ENCODE measurements around the gene FAIM2. TPM values are rescaled to one million over a fixed set of nuclear protein-coding genes. Genes with fewer than 3 reads are reported as not detected.

The FAIM2 gene
- total and polyA plus RNA-seq, 4 donors, result 18.1 to 203 (median 130) TPM

- DNase-seq (ENCODE audit: low read depth in 4 of 6, low spot score in 6 of 6), result no peak
- Histone ChIP-seq H3K9me3 (ENCODE audit: control insufficient read depth, insufficient read depth, low read length) (no peaks in the 10 kb centered on the region), H3K27me3 (ENCODE audit: control insufficient read depth, insufficient read depth, low read length) (no peaks in the 10 kb centered on the region), H3K4me1 (ENCODE audit: control insufficient read depth, insufficient read depth, low read length) (peaks cover 7% of the 10 kb centered on the region), H3K36me3 (ENCODE audit: control insufficient read depth, insufficient read depth, low read length) (peaks cover 79% of the 10 kb centered on the region), H3K27ac (ENCODE audit: low read depth, low read length) (no peak overlapping the region), H3K4me3 (ENCODE audit: low read depth, low read length) (no peak overlapping the region)
- 67% methylated on average over 9 of the region's 10 CpGs for WGBS (ENCODE audit: insufficient coverage)
Observed at GRCh38 chr12:49892084-49892731, 11.5 kb downstream of the FAIM2 start.

GRCh38 chr12:49891476-49891875 is 12.2 kb downstream of the FAIM2 start:
- Histone ChIP-seq H3K4me1 (ENCODE audit: control insufficient read depth, insufficient read depth, low read length) (peaks cover 7% of the 10 kb centered on the region), H3K27ac (ENCODE audit: low read depth, low read length) (no peak overlapping the region), H3K9me3 (ENCODE audit: control insufficient read depth, insufficient read depth, low read length) (no peaks in the 10 kb centered on the region), H3K36me3 (ENCODE audit: control insufficient read depth, insufficient read depth, low read length) (peaks cover 77% of the 10 kb centered on the region), H3K27me3 (ENCODE audit: control insufficient read depth, insufficient read depth, low read length) (no peaks in the 10 kb centered on the region), H3K4me3 (ENCODE audit: low read depth, low read length) (no peak overlapping the region)
- WGBS (ENCODE audit: insufficient coverage), result 80% methylated on average over 6 of the region's 6 CpGs
- DNase-seq (ENCODE audit: low read depth in 4 of 6, low spot score in 6 of 6), result no peak

- Histone ChIP-seq H3K9me3 (ENCODE audit: control insufficient read depth, insufficient read depth, low read length) (no peaks in the 10 kb centered on the region), H3K4me3 (ENCODE audit: low read depth, low read length) (no peak overlapping the region), H3K4me1 (ENCODE audit: control insufficient read depth, insufficient read depth, low read length) (peaks cover 7% of the 10 kb centered on the region), H3K27me3 (ENCODE audit: control insufficient read depth, insufficient read depth, low read length) (no peaks in the 10 kb centered on the region), H3K36me3 (ENCODE audit: control insufficient read depth, insufficient read depth, low read length) (peaks cover 76% of the 10 kb centered on the region), H3K27ac (ENCODE audit: low read depth, low read length) (no peak overlapping the region)
- no peak for DNase-seq (ENCODE audit: low read depth in 4 of 6, low spot score in 6 of 6)
- 60% methylated on average over 1 of the region's 2 CpGs for WGBS (ENCODE audit: insufficient coverage)
Observed at GRCh38 chr12:49891012-49891411, 12.7 kb downstream of the FAIM2 start.

GRCh38 chr12:49890096-49890461 is 13.6 kb downstream of the FAIM2 start:
- peaks cover 2% of the 10 kb centered on the region for H3K27me3 ChIP-seq (ENCODE audit: control insufficient read depth, insufficient read depth, low read length)
- H3K36me3 ChIP-seq (ENCODE audit: control insufficient read depth, insufficient read depth, low read length), result peaks cover 74% of the 10 kb centered on the region
- no peak overlapping the region for H3K27ac ChIP-seq (ENCODE audit: low read depth, low read length)
- peaks cover 3% of the 10 kb centered on the region for H3K4me1 ChIP-seq (ENCODE audit: control insufficient read depth, insufficient read depth, low read length)
- no peak for DNase-seq (ENCODE audit: low read depth in 4 of 6, low spot score in 6 of 6)
- no peaks in the 10 kb centered on the region for H3K9me3 ChIP-seq (ENCODE audit: control insufficient read depth, insufficient read depth, low read length)
- 91% methylated on average over 1 of the region's 4 CpGs for WGBS (ENCODE audit: insufficient coverage)
- no peak overlapping the region for H3K4me3 ChIP-seq (ENCODE audit: low read depth, low read length)

- H3K27ac ChIP-seq (ENCODE audit: low read depth, low read length), result no peak overlapping the region
- peaks cover 2% of the 10 kb centered on the region for H3K27me3 ChIP-seq (ENCODE audit: control insufficient read depth, insufficient read depth, low read length)
- H3K9me3 ChIP-seq (ENCODE audit: control insufficient read depth, insufficient read depth, low read length), result no peaks in the 10 kb centered on the region
- DNase-seq (ENCODE audit: low read depth in 4 of 6, low spot score in 6 of 6), result no peak
- H3K36me3 ChIP-seq (ENCODE audit: control insufficient read depth, insufficient read depth, low read length), result peaks cover 70% of the 10 kb centered on the region
- H3K4me3 ChIP-seq (ENCODE audit: low read depth, low read length), result no peak overlapping the region
- WGBS (ENCODE audit: insufficient coverage), result 91% methylated on average over 7 of the region's 10 CpGs
- no peaks in the 10 kb centered on the region for H3K4me1 ChIP-seq (ENCODE audit: control insufficient read depth, insufficient read depth, low read length)
Observed at GRCh38 chr12:49889361-49890095, 14.2 kb downstream of the FAIM2 start.

- Histone ChIP-seq H3K4me1 (ENCODE audit: control insufficient read depth, insufficient read depth, low read length) (no peaks in the 10 kb centered on the region), H3K27me3 (ENCODE audit: control insufficient read depth, insufficient read depth, low read length) (peaks cover 2% of the 10 kb centered on the region), H3K4me3 (ENCODE audit: low read depth, low read length) (no peak overlapping the region), H3K9me3 (ENCODE audit: control insufficient read depth, insufficient read depth, low read length) (no peaks in the 10 kb centered on the region), H3K36me3 (ENCODE audit: control insufficient read depth, insufficient read depth, low read length) (peaks cover 64% of the 10 kb centered on the region), H3K27ac (ENCODE audit: low read depth, low read length) (no peak overlapping the region)
- WGBS (ENCODE audit: insufficient coverage), result 95% methylated on average over 11 of the region's 13 CpGs
- DNase-seq (ENCODE audit: low read depth in 4 of 6, low spot score in 6 of 6), result no peak
Observed at GRCh38 chr12:49888461-49889151, 15.1 kb downstream of the FAIM2 start.

- Histone ChIP-seq H3K36me3 (ENCODE audit: control insufficient read depth, insufficient read depth, low read length) (peaks cover 67% of the 10 kb centered on the region), H3K4me1 (ENCODE audit: control insufficient read depth, insufficient read depth, low read length) (peaks cover 5% of the 10 kb centered on the region), H3K9me3 (ENCODE audit: control insufficient read depth, insufficient read depth, low read length) (no peaks in the 10 kb centered on the region), H3K27ac (ENCODE audit: low read depth, low read length) (no peak overlapping the region), H3K27me3 (ENCODE audit: control insufficient read depth, insufficient read depth, low read length) (peaks cover 2% of the 10 kb centered on the region), H3K4me3 (ENCODE audit: low read depth, low read length) (no peak overlapping the region)
- 62% methylated on average over 13 of the region's 15 CpGs for WGBS (ENCODE audit: insufficient coverage)
- DNase-seq (ENCODE audit: low read depth in 4 of 6, low spot score in 6 of 6), result no peak
Observed at GRCh38 chr12:49887536-49888401, 15.9 kb downstream of the FAIM2 start.

- Histone ChIP-seq H3K27me3 (ENCODE audit: control insufficient read depth, insufficient read depth, low read length) (peaks cover 2% of the 10 kb centered on the region), H3K36me3 (ENCODE audit: control insufficient read depth, insufficient read depth, low read length) (peaks cover 70% of the 10 kb centered on the region), H3K9me3 (ENCODE audit: control insufficient read depth, insufficient read depth, low read length) (no peaks in the 10 kb centered on the region), H3K4me1 (ENCODE audit: control insufficient read depth, insufficient read depth, low read length) (peaks cover 11% of the 10 kb centered on the region), H3K27ac (ENCODE audit: low read depth, low read length) (no peak overlapping the region), H3K4me3 (ENCODE audit: low read depth, low read length) (no peak overlapping the region)
- no peak for DNase-seq (ENCODE audit: low read depth in 4 of 6, low spot score in 6 of 6)
- WGBS (ENCODE audit: insufficient coverage), result 69% methylated on average over 3 of the region's 9 CpGs
Observed at GRCh38 chr12:49887091-49887490, 16.6 kb downstream of the FAIM2 start.

Measured in spinal cord (tissue), 10 donors.